Right renal pelvis (tissue), 4 donors: ENCODE data around the gene PRDM16. TPM values are rescaled to one million over a fixed set of nuclear protein-coding genes. Genes with fewer than 3 reads are reported as not detected.

ENCODE experiments used
- DNase-seq, 4 donors: peaks; one replicate each; pipeline ENCODE4 v3.0.0-alpha.2; 2013; ENCODE audit warnings: low read depth in 4 of 4, low spot score in 3 of 4, missing footprints in 1 of 4
- polyA plus RNA-seq, 4 donors: library from polyadenylated mRNA; unstranded; fragments of 120-200 nt; gene quantifications; one replicate each; pipeline ENCODE4 v1.2.1, GENCODE V29; 2013; ENCODE audit not compliant: insufficient read length in 4 of 4

PRDM16 gene
- polyA plus RNA-seq, 4 donors = 6.0 to 8.1 (median 7.0) TPM

DNA sequence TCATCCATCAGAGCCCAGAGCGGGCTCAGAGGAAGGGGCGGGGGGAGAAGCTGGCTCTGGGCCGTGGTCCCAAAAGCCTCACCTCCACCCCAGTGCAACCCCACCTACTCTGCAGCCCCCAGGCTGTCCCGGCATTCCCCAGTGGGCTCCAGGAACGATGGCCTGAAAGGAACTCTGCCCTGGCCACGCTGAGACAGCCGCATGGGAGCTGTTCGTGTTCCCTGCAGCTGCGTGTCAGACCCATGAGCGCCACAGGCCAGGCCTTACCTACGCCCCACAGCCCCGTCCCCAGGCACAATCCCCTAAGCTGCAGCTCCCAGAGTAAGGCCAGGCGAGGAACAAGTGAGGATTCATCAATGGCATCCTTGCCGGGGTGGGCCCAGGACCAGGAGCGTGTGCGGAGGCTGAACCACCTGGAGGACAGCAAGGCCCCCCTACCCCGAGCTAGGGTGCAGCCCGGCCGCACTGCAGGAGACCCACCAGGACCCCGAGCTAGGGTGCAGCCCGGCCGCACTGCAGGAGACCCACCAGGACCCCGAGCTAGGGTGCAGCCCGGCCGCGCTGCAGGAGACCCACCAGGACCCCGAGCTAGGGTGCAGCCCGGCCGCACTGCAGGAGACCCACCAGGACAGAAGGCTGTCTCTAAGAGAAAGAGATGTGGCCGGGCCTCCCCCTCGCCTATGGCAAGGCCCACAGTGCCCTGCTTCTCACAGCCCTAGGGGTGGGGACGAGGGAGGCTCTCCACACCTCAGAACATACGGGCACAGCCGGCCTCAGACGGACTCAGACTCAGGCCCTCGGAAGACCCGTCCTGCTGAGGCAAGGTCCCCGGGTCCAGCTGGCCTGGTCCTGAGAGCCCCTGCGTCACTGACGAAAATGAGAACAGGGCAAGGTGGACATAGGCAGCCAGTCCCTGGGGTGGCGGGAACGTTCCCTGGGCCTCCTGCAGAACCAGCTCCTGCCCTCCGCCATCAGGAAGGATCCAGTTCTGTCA, 359.0 kb downstream of the PRDM16 start:
- DNase-seq = no peak

GRCh38 chr1:3428899-3429298, 359.9 kb downstream of the PRDM16 start:
- DNase-seq = no peak

GRCh38 chr1:3429320-3429719, 360.3 kb downstream of the PRDM16 start:
- no peak for DNase-seq

DNA sequence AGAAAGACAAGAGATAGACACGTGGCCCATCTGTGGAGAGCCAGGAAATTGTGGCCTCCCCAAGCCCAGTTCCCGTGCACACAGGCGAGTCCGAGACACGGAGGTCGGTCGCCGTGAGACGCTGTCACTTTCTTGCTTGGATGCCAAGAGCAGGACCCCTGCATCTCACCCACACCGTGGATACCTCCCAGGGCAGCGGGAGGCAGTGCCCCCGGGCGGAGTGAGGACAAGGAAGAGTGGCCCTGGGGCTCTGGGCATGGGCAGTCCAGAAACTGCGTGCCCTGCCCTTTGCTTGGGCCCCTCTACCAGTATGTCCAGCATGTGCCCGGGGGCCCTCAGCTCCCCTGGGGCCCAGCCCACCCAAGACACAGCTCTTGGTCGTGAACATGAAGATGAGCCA, 360.8 kb downstream of the PRDM16 start:
- no peak for DNase-seq

GRCh38 chr1:3430406-3430805, 361.4 kb downstream of the PRDM16 start:
- DNase-seq = no peak

- no peak for DNase-seq
These were observed 361.8 kb downstream of the PRDM16 start for GRCh38 chr1:3430820-3431219.

- DNase-seq = no peak
These were observed 362.3 kb downstream of the PRDM16 start for GRCh38 chr1:3431266-3431665.

DNA sequence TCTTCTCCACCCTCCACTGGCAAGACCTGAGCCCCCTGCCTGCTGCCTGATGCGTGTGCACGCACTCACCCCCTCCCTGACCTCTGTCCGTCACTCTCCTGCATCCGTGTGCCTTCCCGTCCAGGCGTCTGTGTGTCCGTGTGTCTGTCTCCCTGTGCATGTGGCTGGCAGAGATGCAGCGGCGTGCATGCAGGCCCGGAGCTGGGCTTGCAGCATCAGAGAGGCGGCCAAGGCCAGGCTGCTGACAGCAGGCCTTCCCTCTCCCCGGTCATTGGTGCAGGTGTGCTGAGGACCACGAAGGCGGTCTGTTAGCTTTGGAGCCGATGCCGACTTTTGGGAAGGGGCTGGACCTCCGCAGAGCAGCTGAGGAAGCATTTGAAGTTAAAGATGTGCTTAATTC, 362.7 kb downstream of the PRDM16 start:
- DNase-seq = no peak

GRCh38 chr1:3432306-3432705, 363.3 kb downstream of the PRDM16 start:
- DNase-seq = no peak

GRCh38 chr1:3433076-3433475, 364.1 kb downstream of the PRDM16 start:
- no peak for DNase-seq

DNA sequence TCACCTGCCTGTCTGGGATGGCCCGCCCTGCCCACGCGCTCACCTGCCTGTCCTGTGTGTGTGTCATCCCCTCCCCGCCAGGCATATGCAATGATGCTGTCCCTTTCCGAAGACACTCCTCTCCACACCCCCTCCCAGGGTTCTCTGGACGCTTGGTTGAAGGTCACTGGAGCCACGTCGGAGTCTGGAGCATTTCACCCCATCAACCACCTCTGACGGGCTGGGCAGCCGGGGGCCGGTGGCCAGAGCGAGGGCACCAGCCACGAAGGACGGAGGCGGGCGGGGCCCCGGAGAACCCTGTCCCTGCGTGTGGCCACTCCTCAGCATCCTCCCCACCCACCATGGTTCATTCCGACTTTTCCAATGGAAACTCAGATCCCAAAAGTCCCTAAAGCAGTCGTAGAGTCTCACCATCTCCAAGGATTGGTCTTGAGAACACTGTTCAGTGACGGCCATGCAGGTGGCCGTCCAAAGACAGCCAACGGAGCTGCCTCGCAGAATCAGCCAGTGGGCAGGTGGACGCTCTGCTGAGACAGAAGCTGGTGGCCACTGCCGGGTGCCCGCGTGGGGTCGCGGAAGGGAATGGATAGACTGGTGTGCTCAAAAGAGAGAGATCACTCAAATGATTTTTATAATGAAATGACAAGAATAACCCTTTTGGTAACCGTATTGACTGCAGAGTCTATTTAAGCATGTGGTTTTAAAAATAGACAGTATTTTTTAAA, 364.8 kb downstream of the PRDM16 start:
- no peak for DNase-seq

GRCh38 chr1:3434406-3435110, 365.6 kb downstream of the PRDM16 start:
- DNase-seq = no peak

GRCh38 chr1:3435666-3436065, 366.7 kb downstream of the PRDM16 start:
- no peak for DNase-seq

GRCh38 chr1:3436451-3436850, 367.4 kb downstream of the PRDM16 start:
- no peak for DNase-seq

DNA sequence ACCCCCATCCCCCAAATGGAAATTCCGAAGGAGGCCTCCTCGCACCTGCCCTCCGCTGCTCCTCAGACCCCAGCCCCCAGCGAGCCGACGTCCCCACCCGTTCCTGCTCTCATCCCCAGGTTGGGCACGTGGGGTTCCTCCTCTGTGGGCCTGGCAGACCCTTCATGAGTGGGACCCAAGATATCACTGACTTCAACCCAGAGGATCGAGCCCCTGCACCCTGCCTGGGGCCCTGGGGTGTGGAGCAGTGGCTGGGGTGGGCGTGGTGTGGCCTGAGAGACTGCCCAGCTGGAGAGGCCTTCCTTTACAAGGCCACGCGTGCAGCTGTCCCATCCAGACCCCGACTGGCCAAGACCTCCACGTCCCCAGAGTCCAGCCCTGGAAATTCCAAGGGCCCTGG, 367.9 kb downstream of the PRDM16 start:
- no peak for DNase-seq

DNA sequence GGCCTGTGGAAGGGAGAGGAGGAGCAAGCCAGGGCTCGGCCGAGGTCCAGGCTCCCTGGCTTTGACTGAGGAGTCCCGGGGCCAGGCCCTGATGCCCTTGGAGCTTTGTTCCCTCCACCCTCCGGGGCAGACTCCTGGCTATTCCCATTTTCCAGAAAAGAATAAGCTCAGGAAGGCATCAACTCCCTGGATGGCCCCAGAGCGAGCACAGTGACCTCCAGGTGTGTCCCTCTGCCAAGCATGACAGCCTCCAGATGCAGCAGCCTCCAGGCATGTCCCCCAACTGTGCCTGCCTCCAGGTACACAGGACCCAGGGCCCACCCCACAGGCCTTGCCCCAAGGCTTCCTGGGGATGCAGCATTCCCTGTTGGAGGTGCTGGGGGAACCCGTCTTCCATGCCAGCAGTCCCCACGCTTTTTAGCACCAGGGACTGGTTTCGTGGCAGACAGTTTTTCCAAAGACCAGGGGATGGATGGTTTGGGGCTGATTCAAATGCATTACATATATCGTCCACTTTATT, 369.7 kb downstream of the PRDM16 start:
- DNase-seq = no peak

DNA sequence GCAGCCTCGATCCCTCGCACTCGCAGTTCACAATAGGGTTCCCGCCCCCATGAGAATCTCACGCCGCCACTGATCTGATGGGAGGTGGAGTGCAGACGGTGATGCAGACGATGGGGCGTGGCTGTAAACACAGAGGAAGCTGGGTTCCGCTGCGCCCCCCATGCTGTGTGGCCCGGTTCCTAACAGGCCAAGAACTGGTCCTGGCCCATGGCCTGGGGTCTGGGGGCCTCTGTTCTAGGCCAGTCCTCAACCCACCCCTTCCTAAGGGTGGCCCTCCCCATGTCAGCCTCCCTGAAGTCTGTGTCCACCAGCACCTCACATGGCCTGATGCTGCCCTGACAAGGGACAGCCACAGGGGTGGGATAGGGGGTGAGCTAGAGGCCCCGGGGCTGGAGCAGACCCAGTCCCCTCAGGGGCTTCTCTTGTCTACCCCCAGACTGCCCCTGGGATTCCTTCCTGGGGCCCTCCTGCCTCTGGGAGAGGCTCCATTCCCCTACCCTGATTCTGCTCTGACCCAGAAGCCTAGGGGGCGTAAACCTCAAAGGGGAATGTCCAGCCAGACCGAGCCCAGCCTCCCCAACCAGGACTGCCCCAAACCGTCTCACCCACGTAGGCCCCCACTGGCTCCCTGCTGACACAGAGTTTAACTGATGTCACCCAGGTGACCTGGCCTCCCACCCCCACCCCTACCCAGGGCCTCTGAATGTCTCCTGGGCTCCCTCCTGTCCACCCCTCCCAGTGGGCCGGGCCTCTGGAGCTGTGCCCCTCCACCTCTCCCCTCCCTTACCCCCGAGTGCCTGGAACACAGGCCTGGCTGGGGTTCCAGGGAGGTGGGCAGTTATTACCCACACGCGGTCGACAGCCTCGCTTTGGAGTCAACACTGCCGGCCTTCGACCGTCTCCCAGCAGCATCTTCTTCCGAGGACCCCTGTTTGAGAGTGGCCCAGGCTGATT, 370.6 kb downstream of the PRDM16 start:
- DNase-seq = no peak

- no peak for DNase-seq
These were observed 371.3 kb downstream of the PRDM16 start for GRCh38 chr1:3440300-3440681.

DNA sequence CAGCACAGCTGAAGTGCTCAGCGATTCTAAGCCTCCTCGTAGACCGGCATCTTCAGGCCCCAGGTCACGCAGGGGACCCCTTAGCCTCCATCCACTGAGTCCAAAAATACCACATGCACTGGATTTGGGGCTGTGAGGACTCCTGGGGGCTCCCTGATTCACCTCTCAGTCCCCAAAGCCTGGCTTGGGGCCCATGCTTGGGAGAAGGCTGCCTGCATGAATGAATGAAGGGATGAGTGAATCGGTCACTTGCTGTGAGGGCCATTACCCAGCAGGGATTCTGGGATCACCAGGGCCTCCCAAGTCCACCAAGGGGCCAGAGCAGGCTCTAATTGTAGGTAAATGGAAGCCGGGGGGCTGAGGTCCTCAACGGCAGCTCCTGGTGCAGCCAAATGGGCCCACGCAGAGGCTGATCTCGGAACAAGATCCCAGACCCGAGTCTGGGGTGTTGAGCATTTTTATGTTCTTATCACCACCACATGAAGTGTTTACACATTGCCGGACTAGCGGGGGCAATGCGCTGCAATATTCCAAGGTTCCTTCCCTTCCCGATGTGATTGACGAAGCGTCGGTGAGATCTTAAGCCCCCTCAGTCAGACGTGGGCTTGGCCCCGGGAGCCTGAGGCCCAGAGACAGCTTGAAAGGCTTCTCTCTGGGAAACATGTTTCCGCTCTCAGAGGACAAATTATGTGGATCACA, 371.9 kb downstream of the PRDM16 start:
- no peak for DNase-seq
